ENCODE results near the gene SLC1A3. TPM values are rescaled to one million over a fixed set of nuclear protein-coding genes. Genes with fewer than 3 reads are reported as not detected.
"Not testable (repeated sequence)": the region's sequence is repeated elsewhere in the genome, so short reads cannot be mapped to it uniquely, and the experiment has no call there.

The SLC1A3 gene
- total RNA-seq, 2 donors from 2014 or later = 44.7 to 67.4 TPM

GRCh38 chr5:36638056-36638455 lies 31.6 kb downstream of the SLC1A3 start:
- H3K27ac ChIP-seq = no peak overlapping the region
- no peaks in the 10 kb centered on the region for H3K9me3 ChIP-seq
- no peaks in the 10 kb centered on the region for H3K36me3 ChIP-seq
- no peaks in the 10 kb centered on the region for H3K27me3 ChIP-seq (replicated peaks; ENCODE audit: insufficient read depth)
- no peaks in the 10 kb centered on the region for H3K4me1 ChIP-seq (ENCODE audit: control insufficient read depth in 1 of 2, low read depth in 2 of 2)
- DNase-seq (ENCODE audit: low spot score) = no peak
- no peak for TF ChIP-seq CTCF (IDR thresholded peaks at IDR 0.05)
- H3K4me3 ChIP-seq = no peak overlapping the region
- no peak for ATAC-seq (ENCODE audit: insufficient number of reproducible peaks, low FRiP score, low read depth)

GRCh38 chr5:36640949-36641348 lies 34.5 kb downstream of the SLC1A3 start:
- TF ChIP-seq CTCF (IDR thresholded peaks at IDR 0.05) = no peak
- Histone ChIP-seq H3K4me1 (ENCODE audit: control insufficient read depth in 1 of 2, low read depth in 2 of 2) (no peaks in the 10 kb centered on the region), H3K36me3 (no peaks in the 10 kb centered on the region), H3K27ac (no peak overlapping the region), H3K27me3 (replicated peaks; ENCODE audit: insufficient read depth) (no peaks in the 10 kb centered on the region), H3K9me3 (no peaks in the 10 kb centered on the region), H3K4me3 (no peak overlapping the region)
- no peak for DNase-seq (ENCODE audit: low spot score)
- no peak for ATAC-seq (ENCODE audit: insufficient number of reproducible peaks, low FRiP score, low read depth)

GRCh38 chr5:36641431-36641830 lies 35.0 kb downstream of the SLC1A3 start:
- no peak for TF ChIP-seq CTCF (IDR thresholded peaks at IDR 0.05)
- H3K4me3 ChIP-seq = no peak overlapping the region
- no peaks in the 10 kb centered on the region for H3K9me3 ChIP-seq
- DNase-seq (ENCODE audit: low spot score) (no peak), ATAC-seq (ENCODE audit: insufficient number of reproducible peaks, low FRiP score, low read depth) (no peak)
- no peaks in the 10 kb centered on the region for H3K27me3 ChIP-seq (replicated peaks; ENCODE audit: insufficient read depth)
- no peak overlapping the region for H3K27ac ChIP-seq
- no peaks in the 10 kb centered on the region for H3K36me3 ChIP-seq
- no peaks in the 10 kb centered on the region for H3K4me1 ChIP-seq (ENCODE audit: control insufficient read depth in 1 of 2, low read depth in 2 of 2)

GRCh38 chr5:36642089-36642488 lies 35.7 kb downstream of the SLC1A3 start:
- Histone ChIP-seq H3K4me3 (no peak overlapping the region), H3K36me3 (no peaks in the 10 kb centered on the region), H3K9me3 (no peaks in the 10 kb centered on the region), H3K4me1 (ENCODE audit: control insufficient read depth in 1 of 2, low read depth in 2 of 2) (no peaks in the 10 kb centered on the region), H3K27ac (no peak overlapping the region), H3K27me3 (replicated peaks; ENCODE audit: insufficient read depth) (no peaks in the 10 kb centered on the region)
- no peak for TF ChIP-seq CTCF (IDR thresholded peaks at IDR 0.05)
- ATAC-seq (ENCODE audit: insufficient number of reproducible peaks, low FRiP score, low read depth) = no peak
- DNase-seq (ENCODE audit: low spot score) = no peak

- no peaks in the 10 kb centered on the region for H3K9me3 ChIP-seq
- H3K4me1 ChIP-seq (ENCODE audit: control insufficient read depth in 1 of 2, low read depth in 2 of 2) = no peaks in the 10 kb centered on the region
- no peak for DNase-seq (ENCODE audit: low spot score)
- no peak for TF ChIP-seq CTCF (IDR thresholded peaks at IDR 0.05)
- no peaks in the 10 kb centered on the region for H3K27me3 ChIP-seq (replicated peaks; ENCODE audit: insufficient read depth)
- H3K36me3 ChIP-seq = no peaks in the 10 kb centered on the region
- no peak overlapping the region for H3K27ac ChIP-seq
- ATAC-seq (ENCODE audit: insufficient number of reproducible peaks, low FRiP score, low read depth) = no peak
- H3K4me3 ChIP-seq = no peak overlapping the region
Measured at GRCh38 chr5:36643162-36643561, 36.8 kb downstream of the SLC1A3 start.

- H3K4me1 ChIP-seq (ENCODE audit: control insufficient read depth in 1 of 2, low read depth in 2 of 2); DNase-seq (ENCODE audit: low spot score); H3K4me3 ChIP-seq; H3K36me3 ChIP-seq; H3K27me3 ChIP-seq (replicated peaks; ENCODE audit: insufficient read depth); ATAC-seq (ENCODE audit: insufficient number of reproducible peaks, low FRiP score, low read depth); H3K9me3 ChIP-seq; H3K27ac ChIP-seq: not testable (repeated sequence)
Measured at GRCh38 chr5:36643841-36644240, 37.4 kb downstream of the SLC1A3 start.
